HFFc6 (cell line): ENCODE measurements around the gene MUC5B. TPM values are rescaled to one million over a fixed set of nuclear protein-coding genes. Genes with fewer than 3 reads are reported as not detected.

Experiments
- DNase-seq: peaks from one replicate; pipeline ENCODE4 v3.0.0-alpha.2; 2018
- H3K27ac Mint-ChIP-seq: 2 replicates; pipeline ENCODE4 v1.8.0; 2020; ENCODE audit warnings: mild to moderate bottlenecking, mixed read lengths
- H3K27me3 Mint-ChIP-seq: 2 replicates; pipeline ENCODE4 v1.8.0; 2021; ENCODE audit warnings: mild to moderate bottlenecking, moderate library complexity, mixed read lengths; ENCODE audit not compliant: insufficient read depth
- H3K36me3 Mint-ChIP-seq: 2 replicates; pipeline ENCODE4 v1.8.0; 2021; ENCODE audit warnings: low read depth, mixed read lengths
- H3K4me1 Mint-ChIP-seq: 2 replicates; pipeline ENCODE4 v1.8.0; 2020; ENCODE audit warnings: low read depth, mixed read lengths
- H3K4me3 Mint-ChIP-seq: 2 replicates; pipeline ENCODE4 v1.8.0; 2020; ENCODE audit warnings: mild to moderate bottlenecking, moderate library complexity, mixed read lengths
- H3K9me3 Mint-ChIP-seq: 2 replicates; pipeline ENCODE4 v1.8.0; 2020; ENCODE audit warnings: mild to moderate bottlenecking, mixed read lengths
- CTCF ChIP-seq: fragments of 200-600 bp; sonication (generic); IDR thresholded peaks from 2 replicates; pipeline ENCODE4 v1.5.0; 2021; ENCODE audit warnings: antibody characterized with exemption, mild to moderate bottlenecking
- total RNA-seq, 6 experiments: library from RNA; stranded (reverse); fragmentation: NEBNext Ultra II Directional; extraction: Animal tissue kit (Norgen Biotek cat#: 25700); gene quantifications; 2 replicates in 1 of 6; 3 replicates in 5 of 6; pipeline ENCODE4 v1.2.3, GENCODE V29; 2021

Gene MUC5B
- total RNA-seq, 6 experiments from 2014 or later, result not detected

GRCh38 chr11:1275021-1275420 lies 52.2 kb downstream of the MUC5B start:
- no peaks in the 10 kb centered on the region for H3K4me1 Mint-ChIP-seq
- no peak for DNase-seq
- no peaks in the 10 kb centered on the region; the same call in 1 of the 2 replicates for H3K27me3 Mint-ChIP-seq
- H3K27ac Mint-ChIP-seq, result no peak overlapping the region
- no peak overlapping the region for H3K4me3 Mint-ChIP-seq
- TF ChIP-seq CTCF, result no peak
- no peaks in the 10 kb centered on the region for H3K9me3 Mint-ChIP-seq
- H3K36me3 Mint-ChIP-seq, result 0 out of 2 replicates have a peak, but pooled peaks cover 5% of the 10 kb centered on the region

- Mint-ChIP-seq H3K4me3 (no peak overlapping the region), H3K4me1 (no peaks in the 10 kb centered on the region), H3K9me3 (no peaks in the 10 kb centered on the region), H3K27ac (no peak overlapping the region), H3K36me3 (0 out of 2 replicates have a peak, but pooled peaks cover 5% of the 10 kb centered on the region), H3K27me3 (no peaks in the 10 kb centered on the region; the same call in 1 of the 2 replicates)
- DNase-seq, result no peak
- TF ChIP-seq CTCF, result no peak
Measured at GRCh38 chr11:1276041-1276790, 53.4 kb downstream of the MUC5B start.

- Mint-ChIP-seq H3K9me3 (no peaks in the 10 kb centered on the region), H3K4me1 (no peaks in the 10 kb centered on the region), H3K27ac (no peak overlapping the region), H3K36me3 (0 out of 2 replicates have a peak, but pooled peaks cover 5% of the 10 kb centered on the region), H3K4me3 (no peak overlapping the region), H3K27me3 (no peaks in the 10 kb centered on the region; the same call in 1 of the 2 replicates)
- DNase-seq, result no peak
- no peak for TF ChIP-seq CTCF
Measured at GRCh38 chr11:1276866-1277615, 54.2 kb downstream of the MUC5B start.

GRCh38 chr11:1277936-1278512 lies 55.2 kb downstream of the MUC5B start:
- H3K4me3 Mint-ChIP-seq, result no peak overlapping the region
- no peak for TF ChIP-seq CTCF
- no peak for DNase-seq
- H3K27me3 Mint-ChIP-seq, result no peaks in the 10 kb centered on the region; the same call in 1 of the 2 replicates
- no peak overlapping the region for H3K27ac Mint-ChIP-seq
- no peaks in the 10 kb centered on the region for H3K4me1 Mint-ChIP-seq
- H3K36me3 Mint-ChIP-seq, result 0 out of 2 replicates have a peak, but pooled peaks cover 5% of the 10 kb centered on the region
- no peaks in the 10 kb centered on the region for H3K9me3 Mint-ChIP-seq

- H3K27ac Mint-ChIP-seq, result no peak overlapping the region
- no peak for DNase-seq
- H3K4me1 Mint-ChIP-seq, result no peaks in the 10 kb centered on the region
- H3K36me3 Mint-ChIP-seq, result 0 out of 2 replicates have a peak, but pooled peaks cover 5% of the 10 kb centered on the region
- H3K9me3 Mint-ChIP-seq, result no peaks in the 10 kb centered on the region
- TF ChIP-seq CTCF, result no peak
- H3K4me3 Mint-ChIP-seq, result no peak overlapping the region
- no peaks in the 10 kb centered on the region; the same call in 1 of the 2 replicates for H3K27me3 Mint-ChIP-seq
Measured at GRCh38 chr11:1278766-1279673, 56.2 kb downstream of the MUC5B start.
